GM13976 (cell line): ENCODE results near the gene FAM168A.

Experiments
- DNase-seq: peaks from one replicate; pipeline ENCODE4 v3.0.0; 2012; ENCODE audit warnings: low spot score
- CTCF ChIP-seq: IDR thresholded peaks from 2 replicates; pipeline ENCODE4 v1.5.1; 2012; ENCODE audit warnings: borderline replicate concordance, mild to moderate bottlenecking; ENCODE audit not compliant: insufficient read depth; ENCODE audit errors: extremely low read depth, missing control alignments, control extremely low read depth
- in situ Hi-C: fragments of 300-500 bp; cut with MboI; formaldehyde crosslinking; loops from one replicate; pipeline ENCODE4 v1.12.0; 2022; ENCODE audit warnings: low sequenced_read_pairs, mixed read lengths, inconsistent platforms; ENCODE audit not compliant: unreplicated experiment

The FAM168A gene

GRCh38 chr11:73597956-73598718 is at the start of gene FAM168A:
TSS of gene FAM168A (minus strand) at chr11:73598112. CDS start at chr11:73468474, 129,638 bp downstream.
- peak; percentile 97 for DNase-seq
- no peak for TF ChIP-seq CTCF
- in situ Hi-C loops = no loop called here

GRCh38 chr11:73647459-73648100 is 49.7 kb upstream of the FAM168A start:
- no peak for TF ChIP-seq CTCF
- DNase-seq = peak; percentile 93
- in situ Hi-C loops = no loop called here

- no peak for DNase-seq
- in situ Hi-C loops = no loop called here
These were observed 48.2 kb upstream of the FAM168A start, which contains the start of gene PLEKHB1 for GRCh38 chr11:73645972-73646631. TSS of gene PLEKHB1 (plus strand) at chr11:73646581. CDS start at chr11:73646609, 28 bp downstream.

GRCh38 chr11:73645121-73645969 is 47.4 kb upstream of the FAM168A start:
- no peak for DNase-seq
- in situ Hi-C loops = no loop called here
- TF ChIP-seq CTCF = no peak

More at GRCh38 chr11:73645972-73646631, 48.2 kb upstream of the FAM168A start, which contains the start of gene PLEKHB1:
- TF ChIP-seq CTCF = no peak

- DNase-seq = no peak
- TF ChIP-seq CTCF = no peak
- in situ Hi-C loops = no loop called here
These were observed 43.8 kb upstream of the FAM168A start for GRCh38 chr11:73641668-73642067.

GRCh38 chr11:73640592-73640991 is 42.7 kb upstream of the FAM168A start:
- DNase-seq = no peak
- in situ Hi-C loops = no loop called here
- no peak for TF ChIP-seq CTCF
